HepG2 (cell line): ENCODE results near the gene APCDD1L. TPM values are rescaled to one million over a fixed set of nuclear protein-coding genes. Genes with fewer than 3 reads are reported as not detected.

ENCODE experiments used
- ATAC-seq: fragments of 200-7000 bp; cut with Tn5 transposase; 3 replicates; pipeline ENCODE4 v1.9.1; 2020; ENCODE audit warnings: mild to moderate bottlenecking, moderate library complexity
- BruUV-seq: library from RNA; stranded (reverse); fragments of 400-500 nt; replicated peaks from 2 replicates; lab custom pipeline; 2021; lab: Mats Ljungman, UMichigan
- CTCF ChIA-PET: fragments of 300-600 bp; formaldehyde crosslinking; extraction: SDS; loops from one replicate; lab custom pipeline; 2021; ENCODE audit warnings: low total read pairs, inconsistent platforms, low intra/inter-chr PET ratio; lab: Yijun Ruan, JAX
- POLR2A ChIA-PET: fragments of 350-600 bp; sonication (Branson Sonifier 250); formaldehyde crosslinking; loops from one replicate; lab custom pipeline; 2020; ENCODE audit warnings: antibody characterized with exemption, inconsistent platforms; lab: Yijun Ruan, JAX
- DNase-seq: peaks from one replicate; pipeline ENCODE4 v3.0.0-alpha.2; 2015; ENCODE audit warnings: low spot score
- FAIRE-seq: peaks from 3 replicates; lab custom pipeline; 2011; peaks lifted over from hg19 to GRCh38; lab: Jason Lieb, UNC
- H2AFZ ChIP-seq: one replicate; pipeline ENCODE4 v1.6.1; 2011; ENCODE audit warnings: low read length, inconsistent platforms
- H3K27ac ChIP-seq: fragments of 300-600 bp; 3 replicates; pipeline ENCODE4 v1.8.0; 2011; ENCODE audit warnings: mixed run types, mild to moderate bottlenecking, mixed read lengths, low read length, inconsistent platforms; ENCODE audit not compliant: insufficient read depth; ENCODE audit errors: extremely low read length
- H3K27me3 ChIP-seq, 2 experiments: fragments of 200-600 bp in 1 of 2; 2 replicates in 1 of 2; 3 replicates in 1 of 2; pipeline versions ENCODE4 v1.6.0 to v1.8.0; 2011; ENCODE audit warnings: low read length in 2 of 2, mild to moderate bottlenecking in 2 of 2, moderate library complexity in 2 of 2, inconsistent platforms in 1 of 2; ENCODE audit not compliant: insufficient read depth in 2 of 2, control insufficient read depth in 1 of 2
- H3K36me3 ChIP-seq, 2 experiments: fragments of 200-600 bp in 1 of 2; replicated peaks in 1 of 2; 2 replicates in 1 of 2; 3 replicates in 1 of 2; pipeline versions ENCODE4 v1.5.1 to v1.8.0; 2011; ENCODE audit warnings: low read length in 2 of 2, inconsistent platforms in 1 of 2; ENCODE audit not compliant: insufficient read depth in 2 of 2, control insufficient read depth in 1 of 2
- H3K4me1 ChIP-seq: 2 replicates; pipeline ENCODE4 v1.5.1; 2012; ENCODE audit warnings: low read length, inconsistent platforms; ENCODE audit not compliant: insufficient read depth
- H3K4me2 ChIP-seq: 2 replicates; pipeline ENCODE4 v1.6.0; 2011; ENCODE audit warnings: low read depth, low read length, inconsistent platforms
- H3K4me3 ChIP-seq, 3 experiments: fragments of 200-600 bp in 1 of 3; sonication (generic), shearing (Covaris generic) in 1 of 3; replicated peaks in 1 of 3; 2 replicates each; pipeline ENCODE4 v1.5.1; 2011 to 2016; ENCODE audit warnings: low read length in 3 of 3, inconsistent platforms in 2 of 3, low read depth in 2 of 3, mild to moderate bottlenecking in 2 of 3, control low read depth in 1 of 3, mixed read lengths in 1 of 3; ENCODE audit not compliant: insufficient read depth in 1 of 3
- H3K79me2 ChIP-seq: one replicate; pipeline ENCODE4 v1.6.1; 2011; ENCODE audit warnings: low read length, inconsistent platforms; ENCODE audit not compliant: insufficient read depth
- H3K9ac ChIP-seq: 2 replicates; pipeline ENCODE4 v1.6.0; 2011; ENCODE audit warnings: mild to moderate bottlenecking, low read depth, low read length, inconsistent platforms; ENCODE audit not compliant: insufficient read depth
- H3K9me3 ChIP-seq: 2 replicates; pipeline ENCODE4 v1.5.1; 2012; ENCODE audit warnings: mild to moderate bottlenecking, low read length
- H4K20me1 ChIP-seq: 2 replicates; pipeline ENCODE4 v1.6.0; 2011; ENCODE audit warnings: inconsistent platforms, mild to moderate bottlenecking, low read length, moderate library complexity; ENCODE audit not compliant: insufficient read depth
- AGO1 ChIP-seq: fragments of 200-400 bp; formaldehyde crosslinking; IDR thresholded peaks from 2 replicates; pipeline ENCODE4 v1.6.1; 2017; ENCODE audit warnings: mild to moderate bottlenecking, low read depth, low read length, moderate library complexity; ENCODE audit not compliant: poor library complexity, severe bottlenecking
- IKZF1 ChIP-seq: fragments of 450-650 bp; IDR thresholded peaks from 2 replicates; pipeline ENCODE4 v1.7.1; 2016
- KLF12 ChIP-seq: sonication (generic); formaldehyde crosslinking; IDR thresholded peaks from 2 replicates; pipeline ENCODE4 v1.4.0; 2020; ENCODE audit warnings: missing genetic modification reagents, borderline replicate concordance
- MBNL3 ChIP-seq: fragments of 250-450 bp; sonication (Bioruptor Pico); conservative IDR thresholded peaks from 2 replicates; pipeline ENCODE4 v1.8.0; 2022; ENCODE audit warnings: mild to moderate bottlenecking, inconsistent platforms
- PBX3 ChIP-seq: sonication (generic); formaldehyde crosslinking; IDR thresholded peaks from 2 replicates; pipeline ENCODE4 v1.8.1; 2023; ENCODE audit warnings: missing genetic modification reagents, inconsistent platforms, borderline replicate concordance
- THAP8 ChIP-seq: sonication (generic); formaldehyde crosslinking; IDR thresholded peaks from 2 replicates; pipeline ENCODE4 v1.5.1; 2020; ENCODE audit warnings: missing genetic modification reagents, mild to moderate bottlenecking, borderline replicate concordance
- ZFP1 ChIP-seq: IDR thresholded peaks from 2 replicates; pipeline ENCODE4 v1.6.1; 2016
- ZFP36 ChIP-seq: fragments of 150-350 bp; IDR thresholded peaks from 2 replicates; pipeline ENCODE4 v1.6.1; 2018; ENCODE audit warnings: borderline replicate concordance, low read length, low read depth; ENCODE audit not compliant: partially characterized antibody
- ZNF513 ChIP-seq: sonication (generic); formaldehyde crosslinking; conservative IDR thresholded peaks from 2 replicates; pipeline ENCODE4 v1.5.0; 2020; ENCODE audit warnings: missing genetic modification reagents
- ZNF710 ChIP-seq: sonication (generic); formaldehyde crosslinking; IDR thresholded peaks from 2 replicates; pipeline ENCODE4 v1.5.0; 2020; ENCODE audit warnings: mild to moderate bottlenecking, missing genetic modification reagents, borderline replicate concordance
- ZNF891 ChIP-seq: sonication (generic); formaldehyde crosslinking; IDR thresholded peaks from 2 replicates; pipeline ENCODE4 v1.5.0; 2020; ENCODE audit warnings: mild to moderate bottlenecking, missing genetic modification reagents
- ZSCAN30 ChIP-seq: sonication (generic); formaldehyde crosslinking; IDR thresholded peaks from 2 replicates; pipeline ENCODE4 v1.5.0; 2020; ENCODE audit warnings: mild to moderate bottlenecking, missing genetic modification reagents
- WGBS: methylation state at CpG from one replicate; pipeline ENCODE4 v1.1.6; 2017; ENCODE audit warnings: low lambda C conversion rate; 5-methylcytosine and 5-hydroxymethylcytosine counted together
- in situ Hi-C: cut with HindIII; loops from 2 replicates; pipeline ENCODE4 v1.10.0; 2017; ENCODE audit warnings: low pct_unique_long_range_greater_than_20kb; ENCODE audit not compliant: extremely low pct_ligation_motif_present
- intact Hi-C: fragments of 100-400 bp; cut with micrococcal nuclease; formaldehyde crosslinking; loops from one replicate; pipeline ENCODE4 v1.10.0; 2022; ENCODE audit not compliant: unreplicated experiment
- polyA plus RNA-seq, 8 experiments: library from polyadenylated mRNA; depleted of rRNA in 3 of 8; stranded (reverse) in 7 of 8; unstranded in 1 of 8; fragments of >200 nt; fragmentation: Illumina TruSeq in 4 of 8; extraction: Trizol in 4 of 8; gene quantifications; 2 replicates each; pipeline versions ENCODE4 v1.2.1 to v1.2.3, GENCODE V29; 2011 to 2016; ENCODE audit warnings: low read depth in 4 of 8, missing spikeins in 1 of 8, mixed read lengths in 1 of 8; ENCODE audit not compliant: insufficient read depth in 1 of 8
- total RNA-seq, 5 experiments: library from RNA; depleted of rRNA; stranded (reverse); fragments of >200 nt; fragmentation: Illumina TruSeq; extraction: Trizol; gene quantifications; 2 replicates each; pipeline ENCODE4 v1.2.3, GENCODE V29; 2016; ENCODE audit warnings: low read depth in 1 of 5

The APCDD1L gene
- total and polyA plus RNA-seq, 2 of the 13 experiments (the other 11 are each of a cell fraction or from before 2014, with no cell fraction given), result not detected

GRCh38 chr20:58522666-58523065 lies 7.5 kb upstream of the APCDD1L start:
- ATAC-seq (no peak), FAIRE-seq (no peak)
- POLR2A ChIA-PET, result no interaction called here

More at GRCh38 chr20:58522666-58523065, 7.5 kb upstream of the APCDD1L start:
- no peaks in the 10 kb centered on the region for H3K79me2 ChIP-seq
- no peaks in the 10 kb centered on the region for H3K4me1 ChIP-seq
- H3K9me3 ChIP-seq, result peaks cover 18% of the 10 kb centered on the region
- in situ Hi-C loops, result no loop called here
- no peaks in the 10 kb centered on the region for H3K36me3 ChIP-seq
- TF ChIP-seq ZFP36 (no peak), ZFP1 (CRISPR knock-in tag) (no peak), MBNL3 (CRISPR knock-in tag) (no peak), ZSCAN30 (no peak), ZNF513 (CRISPR knock-in tag) (no peak), ZNF710 (CRISPR knock-in tag) (no peak), ZNF891 (CRISPR knock-in tag) (no peak), PBX3 (no peak), THAP8 (CRISPR knock-in tag) (no peak), IKZF1 (no peak), KLF12 (CRISPR knock-in tag) (no peak), AGO1 (no peak)
- no peak overlapping the region for H3K27ac ChIP-seq
- H2AFZ ChIP-seq, result no peak overlapping the region
- 25% methylated on average over 3 of the region's 3 CpGs for WGBS
- H3K4me3 ChIP-seq, result no peak overlapping the region
- CTCF ChIA-PET, result no interaction called here
- no peak overlapping the region for H3K9ac ChIP-seq
- no peaks in the 10 kb centered on the region for H4K20me1 ChIP-seq
- BruUV-seq, result no TSS peak
- no peak for DNase-seq
- H3K27me3 ChIP-seq, result peaks cover 0 to 44% of the 10 kb centered on the region in 2 experiments; a peak in 2 of 5 replicates
- intact Hi-C loops, result no loop called here
- no peak overlapping the region for H3K4me2 ChIP-seq
